ENCODE data around the gene GMNC.

- TF ChIP-seq CTCF (IDR thresholded peaks at IDR 0.05) (no peak), POLR2A (IDR thresholded peaks at IDR 0.05) (no peak)
Observed at GRCh38 chr3:190825386-190826016, 37.0 kb downstream of the GMNC start.

Data from lower leg skin (tissue), 3 donors.